Activated CD4-positive, alpha-beta T cell treated with anti-CD3 and anti-CD28 coated beads, Interleukin-2, amount 50 U/mL, for 1 hour (primary cell): Measurements from ENCODE around the gene ZBTB2.
"Not testable (repeated sequence)": the region's sequence is repeated elsewhere in the genome, so short reads cannot be mapped to it uniquely, and the experiment has no call there.

ENCODE experiments used
- DNase-seq: peaks from one replicate; pipeline ENCODE4 v3.0.0-alpha.2; 2020

The ZBTB2 gene

GRCh38 chr6:151400473-151400872 is 9.1 kb upstream of the ZBTB2 start:
- DNase-seq = no peak

GRCh38 chr6:151399679-151400078 is 8.3 kb upstream of the ZBTB2 start:
- DNase-seq = no peak

GRCh38 chr6:151393410-151393809 is 2.1 kb upstream of the ZBTB2 start:
- DNase-seq = no peak

- DNase-seq = no peak
These were observed 1.1 kb upstream of the ZBTB2 start for GRCh38 chr6:151392427-151392826.

- peak; percentile 81 for DNase-seq
These were observed 398 bp downstream of the ZBTB2 start for GRCh38 chr6:151390851-151391470.

- peak; percentile 96 for DNase-seq
These were observed 996 bp downstream of the ZBTB2 start for GRCh38 chr6:151390276-151390850.

GRCh38 chr6:151389618-151390275 is 1.6 kb downstream of the ZBTB2 start:
- no peak for DNase-seq

- DNase-seq = no peak
These were observed 2.3 kb downstream of the ZBTB2 start for GRCh38 chr6:151388997-151389617.

GRCh38 chr6:151388236-151388635 is 3.1 kb downstream of the ZBTB2 start:
- no peak for DNase-seq

- DNase-seq = no peak
These were observed 4.0 kb downstream of the ZBTB2 start for GRCh38 chr6:151387175-151387970.

GRCh38 chr6:151385177-151385576 is 6.2 kb downstream of the ZBTB2 start:
- DNase-seq = no peak

- DNase-seq = no peak
These were observed 7.2 kb downstream of the ZBTB2 start for GRCh38 chr6:151384151-151384550.

- not testable (repeated sequence) for DNase-seq
These were observed 8.7 kb downstream of the ZBTB2 start for GRCh38 chr6:151382631-151383030.

GRCh38 chr6:151381722-151382121 is 9.6 kb downstream of the ZBTB2 start:
- no peak for DNase-seq

GRCh38 chr6:151380848-151381205 is 10.5 kb downstream of the ZBTB2 start:
- DNase-seq = no peak

- no peak for DNase-seq
These were observed 11.2 kb downstream of the ZBTB2 start for GRCh38 chr6:151379933-151380847.

- DNase-seq = no peak
These were observed 14.3 kb downstream of the ZBTB2 start for GRCh38 chr6:151377095-151377494.

- no peak for DNase-seq
These were observed 14.9 kb downstream of the ZBTB2 start for GRCh38 chr6:151376440-151376839.

- DNase-seq = no peak
These were observed 15.5 kb downstream of the ZBTB2 start for GRCh38 chr6:151375833-151376232.

- no peak for DNase-seq
These were observed 17.2 kb downstream of the ZBTB2 start for GRCh38 chr6:151374036-151374683.

GRCh38 chr6:151372164-151372563 is 19.2 kb downstream of the ZBTB2 start:
- DNase-seq = no peak
